Peyer's patch (tissue), 4 donors: ENCODE data around the gene TXNDC17.

Source experiments
- POLR2A ChIP-seq, 2 donors: fragments of 450-650 bp; IDR thresholded peaks; one replicate each; pipeline ENCODE4 v1.5.1; 2017; ENCODE audit warnings: antibody characterized with exemption in 2 of 2, mild to moderate bottlenecking in 2 of 2, moderate library complexity in 2 of 2
- TF ChIP-seq, protein P1 (sequence below), 6 experiments: fragments of 450-650 bp in 4 of 6; fragments of 200-600 bp in 2 of 6; sonication (generic) in 1 of 6; IDR thresholded peaks; one replicate each; pipeline ENCODE4 v1.5.1; 2017 to 2019; ENCODE audit warnings: antibody characterized with exemption in 6 of 6, mild to moderate bottlenecking in 3 of 6, moderate library complexity in 1 of 6

DNA sequence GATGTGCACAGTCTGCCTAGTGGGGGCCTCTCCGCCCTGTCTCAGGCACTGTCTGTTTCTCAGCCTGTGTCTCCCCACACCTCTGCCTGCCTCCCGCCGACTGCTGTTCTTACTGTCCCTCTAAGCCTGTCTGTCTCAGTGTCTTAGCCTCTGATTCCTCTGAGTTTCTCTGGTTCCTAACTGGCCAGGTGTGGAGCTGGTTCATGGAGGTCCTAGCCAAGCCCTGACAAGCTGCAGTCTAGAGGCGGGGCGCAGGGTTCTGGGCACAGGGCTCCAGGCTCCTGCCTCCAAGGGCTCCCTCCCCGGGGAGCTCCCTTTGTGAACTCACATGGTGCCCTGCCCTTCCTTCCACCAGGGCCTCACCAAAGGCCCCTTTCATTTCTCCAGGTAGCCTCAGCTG is 30.1 kb downstream of the TXNDC17 start:
- no peak for TF ChIP-seq POLR2A (IDR thresholded peaks at IDR 0.05)
- TF ChIP-seq, protein P1, sequence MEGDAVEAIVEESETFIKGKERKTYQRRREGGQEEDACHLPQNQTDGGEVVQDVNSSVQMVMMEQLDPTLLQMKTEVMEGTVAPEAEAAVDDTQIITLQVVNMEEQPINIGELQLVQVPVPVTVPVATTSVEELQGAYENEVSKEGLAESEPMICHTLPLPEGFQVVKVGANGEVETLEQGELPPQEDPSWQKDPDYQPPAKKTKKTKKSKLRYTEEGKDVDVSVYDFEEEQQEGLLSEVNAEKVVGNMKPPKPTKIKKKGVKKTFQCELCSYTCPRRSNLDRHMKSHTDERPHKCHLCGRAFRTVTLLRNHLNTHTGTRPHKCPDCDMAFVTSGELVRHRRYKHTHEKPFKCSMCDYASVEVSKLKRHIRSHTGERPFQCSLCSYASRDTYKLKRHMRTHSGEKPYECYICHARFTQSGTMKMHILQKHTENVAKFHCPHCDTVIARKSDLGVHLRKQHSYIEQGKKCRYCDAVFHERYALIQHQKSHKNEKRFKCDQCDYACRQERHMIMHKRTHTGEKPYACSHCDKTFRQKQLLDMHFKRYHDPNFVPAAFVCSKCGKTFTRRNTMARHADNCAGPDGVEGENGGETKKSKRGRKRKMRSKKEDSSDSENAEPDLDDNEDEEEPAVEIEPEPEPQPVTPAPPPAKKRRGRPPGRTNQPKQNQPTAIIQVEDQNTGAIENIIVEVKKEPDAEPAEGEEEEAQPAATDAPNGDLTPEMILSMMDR (IDR thresholded peaks at IDR 0.05) = no peak
